T47D (cell line): Measurements from ENCODE around the gene TELO2.
A peak's percentile ranks its signal among the peaks of the same experiment; 100 is the strongest.
"Not testable (repeated sequence)": the region's sequence is repeated elsewhere in the genome, so short reads cannot be mapped to it uniquely, and the experiment has no call there.

Experiments used
- DNase-seq, 2 experiments: peaks; one replicate each; pipeline versions ENCODE4 v3.0.0 to v3.0.0-alpha.2; 2011 to 2012; ENCODE audit warnings: low read depth in 1 of 2, low spot score in 1 of 2
- JUND ChIP-seq: IDR thresholded peaks from 2 replicates; pipeline ENCODE4 v1.6.1; 2012; ENCODE audit warnings: low read depth
- in situ Hi-C: cut with HindIII; loops from 2 replicates; pipeline ENCODE4 v1.10.0; 2016; ENCODE audit warnings: low sequenced_read_pairs, low pct_unique_long_range_greater_than_20kb

TELO2 gene

GRCh38 chr16:1464196-1464893, 28.8 kb upstream of the TELO2 start:
- no peak for TF ChIP-seq JUND
- in situ Hi-C loops: no loop called here
- no peak for DNase-seq

GRCh38 chr16:1464894-1465566, 28.1 kb upstream of the TELO2 start:
- TF ChIP-seq JUND: no peak
- no peak for DNase-seq
- in situ Hi-C loops: no loop called here

GRCh38 chr16:1465567-1465915, 27.6 kb upstream of the TELO2 start:
- in situ Hi-C loops: no loop called here
- no peak for DNase-seq
- no peak for TF ChIP-seq JUND

- in situ Hi-C loops: no loop called here
- TF ChIP-seq JUND: no peak
- no peak for DNase-seq
Measured at GRCh38 chr16:1466054-1466453, 27.1 kb upstream of the TELO2 start.

- DNase-seq: peak in 1 of 2 experiments; percentile 30
- no peak for TF ChIP-seq JUND
- in situ Hi-C loops: no loop called here
Measured at GRCh38 chr16:1466968-1467521, 26.1 kb upstream of the TELO2 start.

GRCh38 chr16:1468426-1468810, 24.7 kb upstream of the TELO2 start:
- no peak for TF ChIP-seq JUND
- no peak for DNase-seq
- in situ Hi-C loops: no loop called here

GRCh38 chr16:1469141-1469540, 24.0 kb upstream of the TELO2 start:
- DNase-seq, in situ Hi-C loops: not testable (repeated sequence)

GRCh38 chr16:1469693-1470201, 23.4 kb upstream of the TELO2 start:
- no peak for TF ChIP-seq JUND
- in situ Hi-C loops: no loop called here
- no peak for DNase-seq

- in situ Hi-C loops: no loop called here
- TF ChIP-seq JUND: no peak
- DNase-seq: peak in 1 of 2 experiments; percentile 89
Measured at GRCh38 chr16:1470481-1471251, 22.5 kb upstream of the TELO2 start.

- no peak for TF ChIP-seq JUND
- in situ Hi-C loops: no loop called here
- DNase-seq: no peak
Measured at GRCh38 chr16:1471569-1472194, 21.5 kb upstream of the TELO2 start.

GRCh38 chr16:1472974-1473373, 20.2 kb upstream of the TELO2 start:
- no peak for DNase-seq
- in situ Hi-C loops: no loop called here
- no peak for TF ChIP-seq JUND

- DNase-seq: peak; percentile 26 to 42
- TF ChIP-seq JUND: no peak
- in situ Hi-C loops: no loop called here
Measured at GRCh38 chr16:1474082-1474795, 18.9 kb upstream of the TELO2 start.
